Trophoblast cell (in vitro differentiated cells and primary cell): Measurements from ENCODE around the gene SOBP.

Source experiments
- DNase-seq, 2 donors: peaks; one replicate each; pipeline ENCODE4 v3.0.0-alpha.2; 2016
- H2AFZ ChIP-seq: 2 replicates; pipeline ENCODE4 v1.6.1; 2013; ENCODE audit warnings: low read length, moderate library complexity, mild to moderate bottlenecking; ENCODE audit not compliant: insufficient read depth, poor library complexity
- H2AK5ac ChIP-seq: 2 replicates; pipeline ENCODE4 v1.6.1; 2013; ENCODE audit warnings: mild to moderate bottlenecking, low read length
- H2BK120ac ChIP-seq: 2 replicates; pipeline ENCODE4 v1.6.1; 2013; ENCODE audit warnings: low read length, mild to moderate bottlenecking, moderate library complexity; ENCODE audit not compliant: insufficient read depth, poor library complexity
- H2BK12ac ChIP-seq: 2 replicates; pipeline ENCODE4 v1.6.1; 2013; ENCODE audit warnings: mild to moderate bottlenecking, low read length, moderate library complexity
- H2BK5ac ChIP-seq: 2 replicates; pipeline ENCODE4 v1.6.1; 2013; ENCODE audit warnings: low read length, low read depth, moderate library complexity, mild to moderate bottlenecking; ENCODE audit not compliant: poor library complexity
- H3K14ac ChIP-seq: 2 replicates; pipeline ENCODE4 v1.6.1; 2013; ENCODE audit warnings: mild to moderate bottlenecking, low read length
- H3K18ac ChIP-seq: 2 replicates; pipeline ENCODE4 v1.6.1; 2013; ENCODE audit warnings: mild to moderate bottlenecking, low read length
- H3K23ac ChIP-seq: 2 replicates; pipeline ENCODE4 v1.6.1; 2013; ENCODE audit warnings: low read length
- H3K27ac ChIP-seq: 2 replicates; pipeline ENCODE4 v1.5.1; 2013; ENCODE audit warnings: low read depth, mild to moderate bottlenecking, inconsistent platforms, low read length, moderate library complexity
- H3K27me3 ChIP-seq: 2 replicates; pipeline ENCODE4 v1.6.1; 2013; ENCODE audit warnings: inconsistent platforms, mild to moderate bottlenecking, low read length, moderate library complexity; ENCODE audit not compliant: insufficient read depth
- H3K36me3 ChIP-seq, 2 experiments: 1 replicate in 1 of 2; 2 replicates in 1 of 2; pipeline ENCODE4 v1.6.1; 2013; ENCODE audit warnings: low read length in 2 of 2, mild to moderate bottlenecking in 2 of 2, moderate library complexity in 1 of 2; ENCODE audit not compliant: insufficient read depth in 2 of 2, control insufficient read depth in 1 of 2
- H3K4ac ChIP-seq: 2 replicates; pipeline ENCODE4 v1.6.1; 2013; ENCODE audit warnings: low read depth, mild to moderate bottlenecking, low read length, moderate library complexity
- H3K4me1 ChIP-seq, 2 experiments: 1 replicate in 1 of 2; 2 replicates in 1 of 2; pipeline ENCODE4 v1.6.1; 2013; ENCODE audit warnings: low read length in 2 of 2, mild to moderate bottlenecking in 2 of 2, moderate library complexity in 1 of 2; ENCODE audit not compliant: insufficient read depth in 2 of 2, control insufficient read depth in 1 of 2
- H3K4me2 ChIP-seq: 2 replicates; pipeline ENCODE4 v1.6.1; 2013; ENCODE audit warnings: inconsistent platforms, mild to moderate bottlenecking, low read length, moderate library complexity
- H3K4me3 ChIP-seq: 2 replicates; pipeline ENCODE4 v1.5.1; 2013; ENCODE audit warnings: mild to moderate bottlenecking, low read depth, low read length, inconsistent platforms
- H3K79me1 ChIP-seq: one replicate; pipeline ENCODE4 v1.6.1; 2013; ENCODE audit warnings: low read length
- H3K79me2 ChIP-seq: 2 replicates; pipeline ENCODE4 v1.6.1; 2013; ENCODE audit warnings: low read length, mild to moderate bottlenecking; ENCODE audit not compliant: control insufficient read depth, insufficient read depth, poor library complexity
- H3K9ac ChIP-seq: 2 replicates; pipeline ENCODE4 v1.6.1; 2013; ENCODE audit warnings: mild to moderate bottlenecking, low read length
- H3K9me3 ChIP-seq: 2 replicates; pipeline ENCODE4 v1.6.1; 2013; ENCODE audit warnings: low read depth, mild to moderate bottlenecking, control low read depth, inconsistent platforms, low read length; ENCODE audit not compliant: insufficient read depth
- H4K12ac ChIP-seq: 2 replicates; pipeline ENCODE4 v1.6.1; 2013; ENCODE audit warnings: low read depth, mild to moderate bottlenecking, low read length, moderate library complexity
- H4K8ac ChIP-seq: 2 replicates; pipeline ENCODE4 v1.6.1; 2013; ENCODE audit warnings: low read depth, mild to moderate bottlenecking, low read length, moderate library complexity
- H4K91ac ChIP-seq: one replicate; pipeline ENCODE4 v1.6.1; 2013; ENCODE audit warnings: low read depth, mild to moderate bottlenecking, low read length, moderate library complexity
- WGBS: extraction: QIAGEN DNeasy Blood & Tissue Kit; methylation state at CpG from one replicate; pipeline ENCODE4 v1.1.7; 2013; ENCODE audit warnings: missing lambda C conversion rate; ENCODE audit not compliant: insufficient read length, insufficient coverage; ENCODE audit errors: extremely low coverage; 5-methylcytosine and 5-hydroxymethylcytosine counted together

The SOBP gene

DNA sequence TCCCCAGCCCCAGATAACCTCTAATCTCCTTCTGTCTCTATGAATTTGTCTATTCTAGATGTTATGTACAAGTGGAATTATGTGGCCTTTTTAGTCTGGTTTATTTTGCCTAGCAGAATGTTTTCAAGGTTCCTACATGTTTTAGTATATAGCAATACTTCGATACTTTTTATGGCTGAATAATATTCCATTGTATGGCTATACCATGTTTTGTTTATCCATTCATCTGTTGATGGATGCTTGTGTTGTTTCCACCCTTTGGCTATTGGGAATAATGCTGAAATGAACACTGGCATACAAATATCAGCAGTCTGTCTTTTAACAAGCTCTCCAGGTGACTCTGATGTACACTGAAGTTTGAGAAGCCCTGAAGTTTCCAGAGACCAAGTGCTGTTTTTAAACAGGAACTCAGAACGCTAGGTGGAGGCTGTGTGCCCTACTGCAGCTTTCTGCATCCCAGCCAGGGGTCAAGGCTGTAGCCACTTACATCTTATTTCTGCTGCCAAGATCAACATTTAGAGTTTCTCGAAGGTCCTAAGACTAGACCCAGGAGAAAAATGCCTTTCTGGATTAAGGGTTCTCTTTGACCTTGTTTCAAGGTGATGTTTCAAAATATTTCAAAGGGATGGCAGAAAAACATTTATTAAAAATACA lies 123.0 kb downstream of the SOBP start:
- no peak overlapping the region for H3K18ac ChIP-seq
- no peak overlapping the region for H3K4me2 ChIP-seq
- H2BK12ac ChIP-seq: no peak overlapping the region
- H3K23ac ChIP-seq: no peak overlapping the region
- no peak for DNase-seq
- no peaks in the 10 kb centered on the region for H3K27me3 ChIP-seq
- no peaks in the 10 kb centered on the region for H3K4me1 ChIP-seq
- H2AFZ ChIP-seq: no peak overlapping the region
- no peak overlapping the region for H3K4ac ChIP-seq
- H2AK5ac ChIP-seq: no peak overlapping the region
- no peak overlapping the region for H4K12ac ChIP-seq
- no peaks in the 10 kb centered on the region for H3K36me3 ChIP-seq
- no peak overlapping the region for H4K8ac ChIP-seq
- no peaks in the 10 kb centered on the region for H3K79me1 ChIP-seq
- WGBS: no CpG with 5 or more reads among the region's 3 CpGs
- H3K14ac ChIP-seq: no peak overlapping the region
- H3K4me3 ChIP-seq: no peak overlapping the region
- no peaks in the 10 kb centered on the region for H3K9me3 ChIP-seq
- no peaks in the 10 kb centered on the region for H3K79me2 ChIP-seq
- no peak overlapping the region for H2BK120ac ChIP-seq
- no peak overlapping the region for H2BK5ac ChIP-seq
- H4K91ac ChIP-seq: no peak overlapping the region
- no peak overlapping the region for H3K9ac ChIP-seq
- H3K27ac ChIP-seq: no peak overlapping the region

DNA sequence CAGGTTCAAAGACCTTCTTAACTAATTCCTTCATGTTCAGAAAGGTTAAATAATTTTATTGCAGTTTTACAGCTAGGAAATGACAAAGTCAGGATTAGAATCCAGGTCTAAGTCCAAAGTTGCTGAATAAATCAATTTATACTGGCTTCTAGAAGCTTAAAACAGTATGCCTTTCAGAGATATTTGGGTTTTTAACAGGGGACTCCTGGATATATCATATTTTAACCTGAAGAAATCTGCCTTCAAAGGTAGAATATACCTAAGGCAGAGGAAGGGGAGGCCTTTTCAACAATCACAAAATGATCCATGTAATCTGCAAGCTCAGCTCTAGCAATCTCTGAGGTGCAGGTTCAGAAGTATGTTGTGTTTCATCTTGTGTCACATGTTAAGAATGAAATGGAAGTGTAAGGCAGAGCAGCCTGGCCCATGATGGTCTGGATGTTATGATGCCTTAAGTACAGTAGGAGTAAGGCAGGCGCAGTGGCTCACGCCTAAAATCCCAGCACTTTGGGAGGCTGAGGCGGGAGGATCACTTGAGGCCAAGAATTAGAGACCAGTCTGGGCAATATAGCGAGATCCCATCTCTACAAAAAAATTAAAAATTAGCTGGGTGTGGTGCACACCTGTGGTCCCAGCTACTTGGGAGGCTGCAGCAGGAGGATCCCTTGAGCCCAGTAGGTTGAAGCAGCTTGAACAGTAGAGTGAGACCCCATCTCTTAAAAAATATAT lies 123.9 kb downstream of the SOBP start:
- Histone ChIP-seq H3K9me3 (no peaks in the 10 kb centered on the region), H3K27me3 (no peaks in the 10 kb centered on the region), H3K79me1 (no peaks in the 10 kb centered on the region), H3K4me3 (no peak overlapping the region), H3K23ac (no peak overlapping the region), H3K27ac (no peak overlapping the region), H4K8ac (no peak overlapping the region), H3K4me2 (no peak overlapping the region), H3K4ac (no peak overlapping the region), H3K36me3 (no peaks in the 10 kb centered on the region), H2BK5ac (no peak overlapping the region), H2BK120ac (no peak overlapping the region), H4K91ac (no peak overlapping the region), H3K79me2 (no peaks in the 10 kb centered on the region), H2AFZ (no peak overlapping the region), H2AK5ac (no peak overlapping the region), H3K9ac (no peak overlapping the region), H3K14ac (no peak overlapping the region), H3K4me1 (peaks cover 0 to 3% of the 10 kb centered on the region in 2 experiments), H4K12ac (no peak overlapping the region), H3K18ac (no peak overlapping the region), H2BK12ac (no peak overlapping the region)
- DNase-seq: no peak
- no CpG with 5 or more reads among the region's 4 CpGs for WGBS

- H3K23ac ChIP-seq: no peak overlapping the region
- no peak overlapping the region for H2AFZ ChIP-seq
- H4K8ac ChIP-seq: no peak overlapping the region
- H2BK5ac ChIP-seq: no peak overlapping the region
- no peak for DNase-seq
- H3K14ac ChIP-seq: no peak overlapping the region
- no peak overlapping the region for H2AK5ac ChIP-seq
- H2BK120ac ChIP-seq: no peak overlapping the region
- no peak overlapping the region for H3K18ac ChIP-seq
- no peak overlapping the region for H3K4ac ChIP-seq
- H3K4me2 ChIP-seq: no peak overlapping the region
- no peaks in the 10 kb centered on the region for H3K27me3 ChIP-seq
- no peak overlapping the region for H4K12ac ChIP-seq
- H3K9ac ChIP-seq: no peak overlapping the region
- H3K27ac ChIP-seq: no peak overlapping the region
- no peak overlapping the region for H3K4me3 ChIP-seq
- H3K4me1 ChIP-seq: peaks cover 0 to 5% of the 10 kb centered on the region in 2 experiments
- no peak overlapping the region for H2BK12ac ChIP-seq
- no peaks in the 10 kb centered on the region for H3K79me2 ChIP-seq
- H3K79me1 ChIP-seq: no peaks in the 10 kb centered on the region
- WGBS: no CpG with 5 or more reads among the region's 5 CpGs
- H3K9me3 ChIP-seq: no peaks in the 10 kb centered on the region
- no peaks in the 10 kb centered on the region for H3K36me3 ChIP-seq
- H4K91ac ChIP-seq: no peak overlapping the region
Measured at GRCh38 chr6:107614828-107615227, 124.9 kb downstream of the SOBP start.

GRCh38 chr6:107616775-107617174 lies 126.9 kb downstream of the SOBP start:
- no peak overlapping the region for H3K4me3 ChIP-seq
- H2BK12ac ChIP-seq: no peak overlapping the region
- no peak overlapping the region for H3K27ac ChIP-seq
- H3K14ac ChIP-seq: no peak overlapping the region
- no peaks in the 10 kb centered on the region for H3K79me2 ChIP-seq
- no peak overlapping the region for H3K4ac ChIP-seq
- no peak for DNase-seq
- H4K91ac ChIP-seq: no peak overlapping the region
- H3K9ac ChIP-seq: no peak overlapping the region
- H3K4me2 ChIP-seq: no peak overlapping the region
- H3K23ac ChIP-seq: no peak overlapping the region
- no peak overlapping the region for H2AFZ ChIP-seq
- WGBS: no CpG with 5 or more reads among the region's 9 CpGs
- no peak overlapping the region for H2AK5ac ChIP-seq
- no peaks in the 10 kb centered on the region for H3K9me3 ChIP-seq
- peaks cover 0 to 5% of the 10 kb centered on the region in 2 experiments for H3K4me1 ChIP-seq
- H3K36me3 ChIP-seq: no peaks in the 10 kb centered on the region
- H2BK120ac ChIP-seq: no peak overlapping the region
- no peak overlapping the region for H4K8ac ChIP-seq
- no peaks in the 10 kb centered on the region for H3K27me3 ChIP-seq
- no peaks in the 10 kb centered on the region for H3K79me1 ChIP-seq
- no peak overlapping the region for H3K18ac ChIP-seq
- no peak overlapping the region for H4K12ac ChIP-seq
- no peak overlapping the region for H2BK5ac ChIP-seq
